ENCODE data around the gene SLX9.
"Not testable (repeated sequence)": the region's sequence is repeated elsewhere in the genome, so short reads cannot be mapped to it uniquely, and the experiment has no call there.

SLX9 gene

DNA sequence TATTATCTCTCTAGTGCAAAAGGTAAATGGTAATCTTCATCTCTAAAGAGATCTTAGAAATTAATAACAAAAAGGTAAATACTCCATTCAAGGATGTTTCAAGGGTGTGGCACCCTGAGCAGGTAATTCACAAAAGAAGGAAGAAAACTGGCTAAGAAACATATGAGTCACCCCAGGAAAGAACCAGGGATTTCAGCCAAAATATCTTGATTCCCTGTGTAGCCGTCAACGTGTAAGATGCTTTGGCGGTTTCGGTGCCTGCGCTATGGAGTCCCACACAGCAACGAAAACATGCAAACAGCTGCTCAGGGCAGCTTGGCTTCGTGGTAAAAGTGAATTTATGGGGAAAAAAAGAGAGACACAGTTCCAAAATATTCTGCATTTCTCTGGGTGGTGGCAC lies 22.9 kb upstream of the SLX9 start:
- DNase-seq (ENCODE audit: low spot score), result no peak

DNA sequence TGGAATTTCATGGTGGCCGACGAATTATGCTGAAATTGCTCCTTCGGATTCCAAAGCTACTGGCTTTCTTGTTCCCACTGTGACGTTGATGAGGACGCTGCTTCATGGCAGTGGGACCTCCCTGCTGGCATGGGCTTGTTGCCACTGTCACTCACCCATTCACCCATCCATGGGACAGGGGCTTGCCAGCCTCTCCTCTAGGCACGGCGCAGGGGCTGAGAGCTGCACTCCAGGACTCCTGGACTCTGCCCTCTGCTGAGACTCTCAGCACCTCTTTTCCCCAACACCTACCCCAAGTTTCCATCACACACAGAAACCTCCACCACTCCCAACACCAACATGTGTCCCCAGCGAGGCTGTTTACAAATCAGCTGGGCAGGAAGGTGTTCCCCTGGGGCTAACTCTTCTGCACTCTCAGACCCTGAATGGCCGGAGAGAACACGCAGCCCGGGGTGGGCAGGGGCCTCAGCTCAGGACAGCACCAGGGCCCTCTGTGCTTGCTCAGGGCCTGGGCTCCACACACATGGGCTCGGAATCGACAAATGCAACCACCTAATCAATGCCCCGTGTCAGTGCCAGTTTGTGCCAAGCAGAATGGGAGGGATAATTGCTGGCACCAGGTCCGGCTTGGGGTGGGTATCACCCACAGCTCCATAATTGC lies 22.3 kb upstream of the SLX9 start:
- DNase-seq (ENCODE audit: low spot score), result no peak

DNA sequence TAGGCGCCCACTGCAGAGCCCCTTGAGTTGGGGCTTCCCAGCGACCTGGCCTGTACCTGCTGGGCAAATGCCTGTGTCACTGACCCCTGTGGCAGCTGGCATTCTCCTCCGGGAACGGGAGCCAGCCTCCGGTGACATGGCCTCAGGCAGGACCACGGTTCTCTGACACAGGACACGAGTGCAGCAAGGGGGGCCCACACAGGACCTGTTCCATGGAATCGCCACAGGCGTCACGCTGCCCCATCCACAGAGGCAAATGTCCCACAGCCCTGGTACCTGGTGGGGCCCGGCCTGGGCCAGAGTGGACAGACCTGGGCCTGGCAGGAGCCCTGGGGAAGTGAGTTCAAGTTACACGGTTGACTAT lies 21.7 kb upstream of the SLX9 start:
- no peak for DNase-seq (ENCODE audit: low spot score)

DNA sequence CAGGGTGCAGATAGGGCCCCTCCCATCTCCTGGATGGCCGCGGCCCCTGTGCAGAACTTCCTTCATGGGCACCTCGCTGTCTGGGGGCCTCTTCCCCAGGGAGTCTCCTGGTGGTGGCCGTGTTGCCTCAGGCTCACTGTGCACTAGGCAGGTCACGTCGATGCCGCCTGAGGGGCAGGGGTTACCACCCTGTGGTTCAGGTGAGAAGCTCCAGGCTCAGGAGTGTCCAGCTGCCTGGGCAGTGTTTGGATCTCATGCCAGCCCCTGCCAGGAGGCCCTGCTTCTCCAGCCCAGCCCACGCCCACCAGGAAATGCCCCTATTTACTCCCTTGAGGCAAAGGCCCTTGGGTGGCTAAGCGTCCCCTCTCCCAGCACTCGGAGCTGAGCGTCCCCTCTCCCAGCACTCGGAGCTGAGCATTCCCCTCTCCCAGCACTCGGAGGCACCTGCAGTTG lies 21.2 kb upstream of the SLX9 start:
- DNase-seq (ENCODE audit: low spot score), result no peak

DNA sequence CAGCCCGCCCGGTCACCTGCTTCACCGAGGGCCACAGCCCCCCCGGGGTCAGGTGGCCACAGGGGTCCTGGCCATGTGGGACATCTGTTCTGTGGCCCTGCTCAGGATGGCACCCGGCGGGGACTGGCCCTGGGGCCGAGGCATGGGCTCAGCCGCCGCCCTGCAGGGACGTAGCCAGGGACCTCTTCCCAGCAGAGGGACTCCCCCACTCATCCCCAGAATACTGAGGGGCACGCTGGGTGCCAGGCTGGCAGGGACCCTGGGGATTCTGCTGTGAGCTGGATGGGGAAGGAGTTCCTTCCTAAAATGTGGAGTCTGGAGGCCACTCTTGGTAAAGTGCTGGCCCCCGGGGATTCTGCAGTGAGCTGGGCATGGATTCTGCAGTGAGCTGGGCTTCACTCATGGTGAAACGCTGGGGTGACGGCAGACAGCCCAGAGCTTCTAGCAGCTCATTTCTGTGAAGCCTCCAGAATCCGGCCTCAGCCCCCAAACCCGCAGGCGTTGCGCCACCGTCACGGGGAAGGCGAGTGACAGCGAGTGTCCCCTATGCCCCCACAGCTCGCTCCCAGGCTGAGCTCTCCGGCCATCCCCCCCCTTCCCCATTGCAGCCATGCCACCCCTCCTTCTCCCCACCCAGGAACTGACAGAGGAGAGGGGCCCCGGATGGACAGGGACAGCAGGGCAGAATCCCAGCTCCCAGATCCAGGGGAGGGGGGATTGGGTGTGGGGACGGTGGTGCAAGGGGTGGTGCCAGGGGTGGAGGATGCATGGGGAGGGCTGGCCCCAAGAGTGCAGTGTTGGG lies 20.5 kb upstream of the SLX9 start:
- DNase-seq (ENCODE audit: low spot score), result no peak

DNA sequence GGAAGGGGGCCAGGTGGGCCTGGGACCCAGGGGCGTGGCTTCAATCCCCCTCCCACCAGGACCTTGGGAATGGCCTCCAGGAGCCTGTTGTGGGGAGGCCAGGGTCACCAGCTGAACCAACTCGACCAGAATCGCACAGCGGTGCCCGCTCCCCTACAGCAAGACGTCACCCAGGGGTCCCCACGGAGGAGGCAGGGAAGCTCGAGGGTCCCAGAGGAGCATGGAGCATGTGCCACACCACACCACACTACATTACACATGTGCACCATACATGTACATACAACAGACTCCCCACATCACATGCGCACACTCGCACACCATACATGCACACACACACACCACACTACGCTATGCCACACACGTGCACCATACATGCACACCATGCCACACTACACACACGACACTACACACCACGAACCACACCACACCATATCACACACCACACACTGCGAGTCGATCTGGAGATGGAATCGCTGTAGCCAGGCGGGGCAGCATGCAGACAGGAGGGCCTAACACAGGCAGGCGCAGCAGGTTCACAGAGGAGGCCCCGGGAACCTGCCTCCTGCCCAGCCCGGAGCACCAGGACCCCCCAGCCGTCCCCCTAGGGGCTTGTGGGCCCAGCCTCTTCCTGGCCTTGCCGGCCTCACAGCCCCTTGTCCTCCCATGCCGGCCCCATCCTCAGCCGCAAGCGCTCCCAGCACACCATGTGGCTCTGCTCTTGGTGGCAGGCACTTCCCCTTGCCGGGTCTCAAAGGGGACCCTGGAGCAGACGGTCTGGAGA lies 19.7 kb upstream of the SLX9 start:
- no peak for DNase-seq (ENCODE audit: low spot score)

DNA sequence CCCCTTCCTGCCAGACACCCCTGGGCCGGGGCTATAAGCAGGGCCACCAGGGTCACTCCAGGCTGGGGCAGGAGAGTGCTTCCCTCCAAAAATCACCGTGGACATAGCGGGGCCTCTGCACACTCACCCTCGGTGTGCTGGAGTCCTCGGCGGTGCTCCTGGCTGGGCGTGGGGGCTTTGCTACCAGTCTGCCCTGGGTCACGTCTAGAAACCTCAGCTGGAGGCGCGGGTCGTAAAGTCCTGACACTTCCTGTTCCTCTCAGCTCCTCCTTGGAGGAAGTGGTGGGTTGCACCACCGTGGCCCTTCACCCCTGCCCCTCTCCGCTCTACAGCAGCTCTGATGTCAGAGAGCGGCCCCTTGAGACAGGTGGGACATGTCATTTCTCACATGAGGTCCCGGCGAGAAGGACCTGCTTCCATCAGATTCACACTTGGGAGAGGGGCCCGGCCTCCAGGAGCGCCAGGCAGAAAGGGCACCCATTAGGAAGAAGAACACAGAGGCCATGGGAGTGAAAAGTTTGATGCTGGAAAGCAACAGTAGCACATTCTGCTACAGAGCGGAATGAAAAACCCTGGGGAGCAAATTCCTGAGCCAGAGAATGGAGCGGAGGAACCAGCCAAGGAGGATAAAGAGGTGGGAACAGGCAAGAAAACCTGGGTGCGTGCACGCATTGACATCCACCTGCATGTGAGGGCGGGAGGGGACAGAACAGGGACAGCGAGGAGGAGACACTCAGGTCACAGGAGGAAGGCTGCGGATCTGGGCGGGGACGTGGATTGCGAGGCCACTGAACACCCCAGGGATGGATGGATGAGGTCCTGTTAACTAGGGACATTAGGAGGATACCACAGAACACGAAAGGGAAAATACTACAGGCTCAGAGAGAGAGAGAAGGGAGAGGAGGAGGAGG lies 18.9 kb upstream of the SLX9 start, which contains the start of gene ITGB2:
Gene ITGB2 (minus strand): TSS at position 206 of the 911 bp plus-strand sequence. CDS start 10,117 bp downstream, outside the sequence.
- no peak for DNase-seq (ENCODE audit: low spot score)

DNA sequence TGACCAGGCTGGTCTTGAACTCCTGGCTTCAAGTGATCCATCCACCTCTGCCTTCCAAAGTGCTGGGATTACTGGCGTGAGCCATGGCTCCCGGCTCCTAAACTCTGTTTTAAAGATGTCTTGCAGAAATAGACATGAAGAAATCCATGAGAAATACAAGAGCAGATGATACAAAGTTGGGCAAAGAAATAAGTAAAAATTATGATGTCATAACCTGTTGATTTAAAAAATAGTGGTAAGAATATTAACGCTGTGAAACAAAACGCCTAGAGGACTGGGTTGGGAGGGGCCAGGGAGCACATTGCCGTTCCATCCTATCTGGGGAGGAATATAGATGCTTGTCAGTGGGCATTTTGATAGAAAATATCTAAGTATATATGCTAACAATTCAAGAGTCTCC lies 17.9 kb upstream of the SLX9 start:
- DNase-seq (ENCODE audit: low spot score), result no peak

DNA sequence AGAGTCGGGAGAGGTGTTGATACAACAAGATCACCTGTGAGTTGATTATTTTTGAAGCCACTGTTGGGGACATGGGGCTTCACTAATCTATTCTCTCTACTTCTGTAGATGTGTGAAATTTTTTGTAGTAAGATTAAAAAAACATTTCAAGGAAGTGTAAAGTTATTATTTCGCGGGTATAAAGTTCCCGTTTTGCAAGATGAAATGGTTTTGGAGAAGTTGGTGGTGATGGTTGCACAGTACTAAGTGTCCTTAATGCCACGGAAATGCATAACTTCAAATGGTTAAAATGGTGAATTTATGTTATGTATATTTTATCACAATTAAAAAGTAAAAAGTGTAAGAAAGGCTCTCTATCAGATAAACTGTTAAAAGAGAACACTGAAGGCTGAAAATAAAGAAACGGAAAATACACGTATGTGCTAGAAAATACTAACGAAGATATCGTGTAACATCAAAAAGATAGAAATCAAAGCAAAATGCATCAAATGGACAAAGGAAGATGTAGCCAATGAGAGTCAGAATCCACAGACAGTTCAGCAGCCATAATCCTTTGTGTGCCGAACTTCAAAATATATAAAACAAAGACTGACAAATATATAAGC lies 16.2 kb upstream of the SLX9 start:
- DNase-seq (ENCODE audit: low spot score), result no peak

DNA sequence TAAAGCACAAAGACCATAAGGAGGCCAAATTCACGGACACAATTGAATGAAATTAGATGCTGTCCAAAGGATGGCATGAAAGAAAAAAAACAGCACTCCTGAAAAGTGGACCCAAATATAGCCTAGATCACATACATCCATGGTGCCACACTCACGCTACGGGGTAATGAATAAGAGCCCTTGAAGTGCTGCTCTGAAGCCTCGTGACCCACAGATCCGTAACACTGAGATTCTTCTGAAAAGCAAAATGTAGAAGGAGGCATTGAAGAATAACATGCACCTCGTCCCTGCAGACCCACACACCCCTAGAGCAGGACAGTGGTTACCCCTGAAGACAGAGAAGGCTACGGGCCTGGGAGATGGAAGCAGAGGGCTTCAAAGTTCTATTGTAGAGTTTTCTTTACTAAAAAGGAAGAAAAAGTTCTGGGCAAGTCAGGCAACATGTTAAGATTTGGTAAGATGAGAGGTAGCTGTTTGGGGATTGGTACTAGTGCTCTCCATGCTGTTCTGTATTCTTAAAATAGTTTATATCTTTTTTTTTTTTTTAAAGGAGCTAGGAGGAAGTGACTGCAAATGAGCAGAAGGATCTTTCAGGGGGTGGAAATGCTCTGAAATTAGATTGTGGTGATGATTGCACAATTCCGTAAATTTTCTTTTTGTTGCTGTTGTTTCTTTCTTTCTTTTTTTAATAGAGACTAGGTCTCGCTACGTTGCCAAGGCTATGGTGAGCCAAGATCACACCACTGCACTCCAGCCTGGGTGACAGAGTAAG lies 15.0 kb upstream of the SLX9 start:
- no peak for DNase-seq (ENCODE audit: low spot score)

DNA sequence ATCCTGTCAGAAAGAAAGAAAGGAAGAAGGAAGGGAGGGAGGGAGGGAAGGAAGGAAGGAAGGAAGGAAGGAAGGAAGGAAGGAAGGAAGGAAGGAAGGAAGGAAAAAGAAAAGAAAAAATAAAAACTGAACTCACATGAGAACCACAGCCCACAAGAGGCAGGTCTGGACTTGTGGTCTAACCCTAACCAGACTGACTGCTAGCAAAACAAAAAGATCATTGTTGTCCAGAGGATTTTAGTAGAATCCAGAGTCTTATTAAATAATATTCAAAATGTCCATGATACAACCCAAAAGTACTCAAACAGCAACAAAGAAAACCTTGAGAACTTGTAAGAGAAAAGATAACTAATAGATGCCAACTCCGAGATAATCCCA lies 14.5 kb upstream of the SLX9 start:
- DNase-seq (ENCODE audit: low spot score), result no peak

DNA sequence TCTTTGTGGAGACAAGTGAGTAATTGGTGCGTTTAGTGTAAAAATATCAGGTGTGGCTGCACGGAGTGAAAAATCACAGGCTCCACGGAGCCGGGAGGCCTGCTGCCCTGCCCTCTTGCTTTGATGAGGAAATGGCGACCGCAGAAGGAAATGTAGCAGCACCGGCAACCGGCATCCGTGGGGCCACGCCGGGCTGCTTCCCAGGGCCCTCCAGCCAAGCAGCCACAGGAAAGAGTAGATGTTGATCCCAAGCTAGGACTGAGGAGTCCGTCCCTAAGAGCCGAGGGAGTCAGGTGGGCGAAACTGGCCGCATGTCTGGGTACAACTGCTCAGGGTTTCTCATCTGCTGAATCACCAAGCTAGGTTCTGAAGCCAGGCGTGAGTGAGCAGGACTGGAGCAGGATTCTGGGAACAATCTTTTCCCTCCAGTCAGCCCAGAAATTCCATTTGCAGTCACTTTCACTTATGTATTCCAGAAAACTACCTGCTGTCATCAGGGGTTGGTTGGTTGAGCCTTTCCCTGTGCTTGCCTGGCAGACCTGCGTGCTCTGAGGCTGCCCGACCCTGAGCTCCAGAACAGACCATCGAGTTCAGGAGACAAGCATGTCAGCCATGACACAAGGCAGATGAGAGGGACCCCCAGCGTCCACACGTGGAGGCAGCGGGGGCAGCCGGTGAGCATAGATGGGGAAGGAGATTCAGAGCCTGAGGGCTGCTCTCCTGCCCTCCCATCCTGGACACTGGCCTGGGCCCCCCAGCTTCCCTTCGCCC lies 13.3 kb upstream of the SLX9 start:
- no peak for DNase-seq (ENCODE audit: low spot score)

DNA sequence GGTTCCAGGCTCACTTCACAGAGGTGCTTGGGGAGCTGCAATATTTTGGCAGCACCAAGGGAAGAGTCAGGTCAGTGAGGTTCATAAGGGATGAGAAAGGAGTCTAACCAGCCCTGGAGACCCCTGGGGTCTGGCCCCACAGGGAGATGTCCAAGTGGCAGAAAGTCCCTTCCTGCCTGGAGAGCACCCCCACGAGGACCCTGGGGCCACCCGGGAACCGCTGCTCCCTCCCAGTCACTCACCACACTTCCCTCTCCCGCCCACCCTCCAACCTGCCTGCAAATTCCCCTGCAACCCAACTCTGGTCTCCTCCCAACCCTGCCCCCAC lies 12.6 kb upstream of the SLX9 start:
- no peak for DNase-seq (ENCODE audit: low spot score)

DNA sequence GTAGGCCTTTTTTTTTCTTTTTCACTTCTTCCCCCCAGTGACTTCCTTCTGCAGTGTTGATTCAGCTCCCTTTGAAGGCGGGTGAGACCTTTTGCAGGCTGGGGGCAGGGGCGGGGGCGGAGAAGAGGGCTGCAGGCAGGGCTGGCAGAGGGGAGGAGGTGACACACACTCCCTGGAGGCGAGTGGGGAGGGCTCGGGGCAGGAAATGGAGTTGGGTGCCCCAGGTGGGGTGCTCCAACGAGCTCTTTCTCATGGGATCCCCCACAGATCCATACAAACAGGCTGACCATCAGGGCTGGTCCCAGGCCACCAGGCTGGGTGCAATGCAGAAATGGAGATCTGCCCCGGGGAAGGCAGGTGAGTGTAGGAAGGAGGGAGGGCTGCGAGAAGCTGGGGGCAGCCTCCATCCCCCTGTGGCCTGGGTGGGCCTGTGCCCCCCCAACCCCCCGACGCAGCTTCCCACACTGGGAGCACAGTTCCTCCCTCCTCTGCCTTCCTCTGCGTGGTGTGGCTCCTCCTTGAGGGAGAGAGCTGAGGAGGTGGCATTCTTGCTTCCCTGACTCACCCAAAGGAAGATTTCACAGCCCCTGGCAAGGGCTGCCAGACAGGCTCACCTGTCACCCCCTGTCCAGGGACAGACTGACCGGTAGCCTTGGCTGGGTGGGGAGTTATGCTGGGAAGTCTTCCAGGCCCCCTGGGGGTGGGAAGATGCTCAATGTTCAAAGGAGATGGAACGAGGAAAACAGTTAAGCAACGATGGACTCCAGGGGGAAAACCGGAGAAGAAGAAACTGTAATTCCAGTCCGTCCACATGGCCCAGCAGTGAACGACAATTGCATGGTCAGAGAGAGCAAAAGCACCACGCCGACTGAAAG lies 12.0 kb upstream of the SLX9 start:
- DNase-seq (ENCODE audit: low spot score), result no peak

DNA sequence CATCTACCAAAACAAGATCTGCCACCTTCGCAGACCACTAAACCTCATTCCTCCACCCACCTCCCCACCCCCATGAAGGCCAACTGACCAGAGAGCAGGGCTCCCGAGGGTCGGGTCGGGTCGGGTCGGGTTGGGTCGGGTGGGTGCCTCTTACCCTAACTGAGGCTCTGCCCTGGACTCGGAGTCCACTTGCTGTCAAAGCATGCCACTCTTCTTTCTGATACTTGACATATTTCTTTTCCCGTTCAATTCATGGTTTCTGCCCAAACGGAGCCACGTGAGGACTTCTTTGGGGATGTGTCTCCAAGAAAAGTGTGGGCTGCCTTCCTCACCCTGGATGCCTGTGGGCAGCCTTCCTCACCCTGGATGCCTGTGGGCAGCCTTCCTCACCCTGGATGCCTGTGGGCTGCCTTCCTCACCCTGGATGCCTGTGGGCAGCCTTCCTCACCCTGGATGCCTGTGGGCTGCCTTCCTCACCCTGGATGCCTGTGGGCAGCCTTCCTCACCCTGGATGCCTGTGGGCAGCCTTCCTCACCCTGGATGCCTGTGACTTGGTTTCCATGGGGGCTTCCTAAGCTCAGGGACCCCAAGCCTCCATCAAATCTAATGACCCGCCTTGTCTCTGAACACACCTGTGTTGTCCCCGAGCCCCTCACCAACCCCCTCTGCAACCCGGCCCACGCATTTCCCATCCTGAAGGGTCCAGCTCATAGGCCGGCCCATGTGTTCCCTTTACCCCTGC lies 11.2 kb upstream of the SLX9 start:
- not testable (repeated sequence) for DNase-seq (ENCODE audit: low spot score)

DNA sequence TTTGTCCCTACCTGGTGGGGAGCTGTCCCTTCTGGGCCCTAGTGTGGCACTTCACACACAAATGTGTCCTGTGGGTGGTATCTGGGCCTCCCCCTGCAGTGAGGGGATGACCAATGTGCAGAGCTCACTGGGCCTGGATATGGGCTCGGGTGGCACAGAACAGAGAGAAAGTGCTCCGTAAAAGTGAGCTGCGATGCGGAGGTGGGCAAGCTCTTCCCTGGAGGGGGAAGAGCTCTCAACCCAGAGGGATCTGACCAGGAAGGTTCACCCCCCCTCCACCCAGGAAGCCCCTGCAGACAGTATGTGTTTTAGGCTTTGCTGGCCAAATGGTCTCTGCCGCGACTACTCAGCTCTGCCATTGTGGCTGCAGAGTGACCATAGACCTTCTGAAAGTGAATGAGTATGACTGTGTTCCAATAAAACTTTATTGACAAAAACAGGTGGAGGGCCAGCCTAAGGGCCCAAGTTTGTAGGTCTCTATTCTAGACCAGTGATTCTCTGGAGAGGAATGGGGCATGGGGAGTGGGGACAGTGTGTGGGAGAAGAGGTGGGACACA lies 10.5 kb upstream of the SLX9 start:
- DNase-seq (ENCODE audit: low spot score), result no peak

DNA sequence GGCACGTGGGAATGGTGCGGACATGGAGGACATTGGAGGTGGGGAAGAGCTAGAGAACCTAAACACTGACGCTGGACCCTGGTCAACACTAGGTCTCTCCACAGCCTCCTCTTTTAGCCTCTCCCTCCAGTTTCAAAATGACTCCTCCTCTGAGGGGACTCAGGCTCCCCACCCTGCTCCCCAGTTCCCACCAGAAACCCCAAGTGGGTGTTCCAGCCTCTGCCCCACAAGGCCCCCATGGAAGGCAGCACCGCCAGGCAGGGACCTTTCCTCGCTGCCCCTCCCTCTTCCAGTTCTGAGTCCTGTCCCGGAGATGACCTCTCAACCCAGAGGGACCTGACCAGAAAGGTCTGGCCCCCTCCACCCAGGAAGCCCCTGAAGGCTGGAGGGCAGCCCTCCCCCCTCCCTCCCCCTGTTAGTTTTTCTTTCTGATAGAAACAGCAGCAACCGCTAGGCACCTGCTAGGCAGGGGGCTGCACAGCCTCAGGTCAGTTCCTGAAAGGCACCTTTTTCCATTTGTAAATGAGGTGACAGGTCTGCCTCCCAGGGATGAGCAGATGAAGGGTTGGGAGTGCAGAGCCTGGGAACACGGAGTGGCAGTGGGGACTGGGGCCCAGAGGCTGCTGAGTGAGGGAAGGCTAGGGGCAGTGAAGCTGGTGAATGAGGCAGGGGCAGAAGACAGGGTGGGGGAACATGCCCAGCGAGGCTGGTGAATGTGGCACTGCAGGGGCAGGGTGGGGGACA lies 9.9 kb upstream of the SLX9 start:
- no peak for DNase-seq (ENCODE audit: low spot score)
